K562 (cell line): ENCODE data around the gene TMTC4. TPM values are rescaled to one million over a fixed set of nuclear protein-coding genes. Genes with fewer than 3 reads are reported as not detected.

Source experiments
- BMI1 ChIP-seq: fragments of 150-350 bp; IDR thresholded peaks from 2 replicates; pipeline ENCODE4 v1.6.1; 2014; ENCODE audit warnings: low read length
- BRF2 ChIP-seq: IDR thresholded peaks from 3 replicates; pipeline ENCODE4 v1.6.1; 2011; ENCODE audit warnings: borderline replicate concordance, mild to moderate bottlenecking; ENCODE audit not compliant: insufficient read length, insufficient read depth
- FOS ChIP-seq: IDR thresholded peaks from 3 replicates; pipeline ENCODE4 v1.6.1; 2011; ENCODE audit not compliant: insufficient read length; ENCODE audit errors: extremely low read depth
- HNRNPLL ChIP-seq: fragments of 200-400 bp; formaldehyde crosslinking; IDR thresholded peaks from 2 replicates; pipeline ENCODE4 v1.6.1; 2017; ENCODE audit warnings: low read length, low read depth, mild to moderate bottlenecking; ENCODE audit not compliant: poor library complexity, severe bottlenecking
- MAZ ChIP-seq, 2 experiments: fragments of 450-650 bp in 1 of 2; sonication (generic) in 1 of 2; formaldehyde crosslinking; IDR thresholded peaks in 1 of 2; conservative IDR thresholded peaks in 1 of 2; 2 replicates each; pipeline versions ENCODE4 v1.4.0 to v1.5.0; 2020; ENCODE audit warnings: mild to moderate bottlenecking in 1 of 2, missing genetic modification reagents in 1 of 2
- MBD2 ChIP-seq: sonication (generic); IDR thresholded peaks from 2 replicates; pipeline ENCODE4 v1.6.1; 2016; ENCODE audit warnings: low read depth, borderline replicate concordance
- MLLT1 ChIP-seq, 2 experiments: fragments of 450-650 bp; IDR thresholded peaks; 2 replicates each; pipeline ENCODE4 v1.6.1; 2016
- NR2C1 ChIP-seq, 2 experiments: fragments of 450-650 bp; IDR thresholded peaks; 2 replicates each; pipeline ENCODE4 v1.6.1; 2017; ENCODE audit warnings: mild to moderate bottlenecking in 2 of 2, antibody characterized with exemption in 1 of 2, inconsistent platforms in 1 of 2, missing compliant biosample characterization in 1 of 2, missing genetic modification characterization in 1 of 2
- POLR2G ChIP-seq: fragments of 200-400 bp; formaldehyde crosslinking; IDR thresholded peaks from 2 replicates; pipeline ENCODE4 v1.6.1; 2017; ENCODE audit warnings: low read depth, mild to moderate bottlenecking, antibody characterized with exemption, low read length, moderate library complexity
- SAFB2 ChIP-seq: fragments of 200-400 bp; formaldehyde crosslinking; IDR thresholded peaks from 2 replicates; pipeline ENCODE4 v1.6.1; 2018; ENCODE audit warnings: borderline replicate concordance, low read length, low read depth, moderate library complexity; ENCODE audit not compliant: severe bottlenecking
- TARDBP ChIP-seq: fragments of 450-650 bp; IDR thresholded peaks from 2 replicates; pipeline ENCODE4 v1.6.1; 2016
- TBP ChIP-seq: optimal IDR thresholded peaks from 2 replicates; pipeline ENCODE3; 2011; ENCODE audit warnings: low read depth, low read length, improper control_type of control experiment
- TFAP4 ChIP-seq: sonication (generic); formaldehyde crosslinking; IDR thresholded peaks from 2 replicates; pipeline ENCODE4 v1.8.0; 2022; ENCODE audit warnings: missing genetic modification reagents, mild to moderate bottlenecking, moderate library complexity, borderline replicate concordance
- ZBTB49 ChIP-seq: sonication (generic); formaldehyde crosslinking; IDR thresholded peaks from 2 replicates; pipeline ENCODE4 v1.8.0; 2022; ENCODE audit warnings: missing genetic modification reagents, mild to moderate bottlenecking, borderline replicate concordance
- ZBTB7A ChIP-seq: IDR thresholded peaks from 2 replicates; pipeline ENCODE4 v1.6.1; 2011; ENCODE audit warnings: low read depth, mild to moderate bottlenecking, low read length, moderate library complexity, borderline replicate concordance; ENCODE audit not compliant: control insufficient read depth
- ZMIZ1 ChIP-seq, 2 experiments: fragments of 150-350 bp in 1 of 2; IDR thresholded peaks; 2 replicates each; pipeline ENCODE4 v1.6.1; 2012 to 2016; ENCODE audit warnings: low read depth in 2 of 2, low read length in 2 of 2, mild to moderate bottlenecking in 1 of 2, moderate library complexity in 1 of 2
- polyA plus RNA-seq, 8 experiments: library from polyadenylated mRNA; depleted of rRNA in 4 of 8; stranded (reverse) in 5 of 8; unstranded in 3 of 8; fragments of >200 nt; fragmentation: Nextera tagmentation in 2 of 8; fragmentation: Illumina TruSeq in 1 of 8; extraction: Ambion mirVana in 2 of 8; extraction: Trizol in 1 of 8; gene quantifications; 2 replicates each; pipeline versions ENCODE4 v1.2.1 to v1.2.3, GENCODE V29; 2011 to 2014; ENCODE audit warnings: inconsistent platforms in 1 of 8, missing spikeins in 1 of 8
- total RNA-seq, 7 experiments: library from RNA; depleted of rRNA in 6 of 7; stranded (reverse); fragments of >200 nt in 6 of 7; fragmentation: Illumina TruSeq in 2 of 7; extraction: Trizol in 2 of 7; gene quantifications; 2 replicates each; pipeline versions ENCODE4 v1.2.1 to v1.2.3, GENCODE V29; 2011 to 2021; ENCODE audit warnings: low replicate concordance in 1 of 7

TMTC4 gene
- total and polyA plus RNA-seq, 9 of the 15 experiments (the other 6 are each of a cell fraction or from before 2014, with no cell fraction given): 3.5 to 16.7 (median 11.8) TPM

- TF ChIP-seq MLLT1 (IDR thresholded peaks at IDR 0.05): no peak
- TF ChIP-seq TBP: peak; percentile 51
- peak; percentile 88 for TF ChIP-seq FOS
- TF ChIP-seq HNRNPLL: peak; percentile 88
- TF ChIP-seq ZMIZ1 (IDR thresholded peaks at IDR 0.05; ENCODE audit: low read depth in 2 of 2, low read length in 2 of 2): no peak
- peak; percentile 74; the same call in 1 of the 2 replicates for TF ChIP-seq ZBTB7A
- TF ChIP-seq POLR2G: peak; percentile 77
- TF ChIP-seq BMI1: no peak
- TF ChIP-seq BRF2: no peak
- peak; percentile 94 for TF ChIP-seq MBD2
- TF ChIP-seq NR2C1 (IDR thresholded peaks at IDR 0.05): no peak
- no peak for TF ChIP-seq NR2C1 (tag; IDR thresholded peaks at IDR 0.05)
- TF ChIP-seq SAFB2: no peak
- no peak for TF ChIP-seq ZBTB49 (CRISPR knock-in tag)
- peak; percentile 77 for TF ChIP-seq TFAP4 (CRISPR knock-in tag)
- peak; percentile 56 to 79; a peak in 3 of 4 replicates for TF ChIP-seq MAZ (CRISPR knock-in tag; conservative IDR thresholded peaks at IDR 0.05 in 1 of 2, IDR thresholded peaks at IDR 0.05 in 1 of 2)
- no peak for TF ChIP-seq TARDBP
Measured at GRCh38 chr13:100674872-100675660, 471 bp upstream of the TMTC4 start (continued).
